Activated T-helper 1 cell treated with anti-CD3 and anti-CD28 coated beads, Interleukin-12 subunit alpha, Interleukin-12 subunit beta, Interleukin-2, Interleukin-4 antibody, amounts not matched to agents 30 ng/mL and 10 ng/mL and 1 ng/mL, durations not matched to agents 14 hours and 24 hours and 36 hours (primary cell): ENCODE results near the gene PPP2R5C. TPM values are rescaled to one million over a fixed set of nuclear protein-coding genes. Genes with fewer than 3 reads are reported as not detected.

ENCODE experiments used
- DNase-seq: peaks from one replicate; pipeline ENCODE4 v3.0.0; 2021; ENCODE audit warnings: low spot score
- H3K27ac Mint-ChIP-seq: one replicate; pipeline ENCODE4 v1.8.0; 2021; ENCODE audit warnings: mild to moderate bottlenecking, mixed read lengths
- H3K27me3 Mint-ChIP-seq: one replicate; pipeline ENCODE4 v1.8.0; 2022; ENCODE audit warnings: mild to moderate bottlenecking, moderate library complexity, mixed read lengths; ENCODE audit not compliant: insufficient read depth
- H3K36me3 Mint-ChIP-seq: one replicate; pipeline ENCODE4 v1.8.0; 2021; ENCODE audit warnings: low read depth, mixed read lengths
- H3K4me1 Mint-ChIP-seq: one replicate; pipeline ENCODE4 v1.8.0; 2021; ENCODE audit warnings: low read depth, mixed read lengths
- H3K4me3 Mint-ChIP-seq: one replicate; pipeline ENCODE4 v1.8.0; 2021; ENCODE audit warnings: mild to moderate bottlenecking, moderate library complexity, mixed read lengths
- H3K9me3 Mint-ChIP-seq: one replicate; pipeline ENCODE4 v1.8.0; 2021; ENCODE audit warnings: mixed read lengths
- intact Hi-C: fragments of 100-400 bp; cut with micrococcal nuclease; formaldehyde crosslinking; loops from one replicate; pipeline ENCODE4 v1.15.1; 2024
- total RNA-seq: library from RNA; stranded (reverse); gene quantifications from 2 replicates; pipeline ENCODE4 v1.2.3, GENCODE V29; 2022

The PPP2R5C gene
- total RNA-seq, 1 donor from 2014 or later: 157 TPM

- peaks cover 59% of the 10 kb centered on the region for H3K4me1 Mint-ChIP-seq
- peak overlapping the region; percentile 82 for H3K27ac Mint-ChIP-seq
- peak overlapping the region; percentile 51 for H3K4me3 Mint-ChIP-seq
- intact Hi-C loops: loop anchor here (1.0 kb wide), 6 partner anchors 9 to 631 kb away; partner anchors contain the start of genes CINP and TECPR2
- peaks cover 5% of the 10 kb centered on the region for H3K9me3 Mint-ChIP-seq
- DNase-seq: peak; percentile 79
- H3K36me3 Mint-ChIP-seq: peaks cover 2% of the 10 kb centered on the region
- no peaks in the 10 kb centered on the region for H3K27me3 Mint-ChIP-seq
Measured at GRCh38 chr14:101731187-101732080, 30.1 kb upstream of the PPP2R5C start.

- peak overlapping the region; percentile 51 for H3K4me3 Mint-ChIP-seq
- intact Hi-C loops: no loop called here
- H3K4me1 Mint-ChIP-seq: peaks cover 52% of the 10 kb centered on the region
- no peaks in the 10 kb centered on the region for H3K27me3 Mint-ChIP-seq
- DNase-seq: no peak
- H3K27ac Mint-ChIP-seq: peak overlapping the region; percentile 82
- H3K9me3 Mint-ChIP-seq: peaks cover 5% of the 10 kb centered on the region
- H3K36me3 Mint-ChIP-seq: peaks cover 2% of the 10 kb centered on the region
Measured at GRCh38 chr14:101732118-101732517, 29.4 kb upstream of the PPP2R5C start.

- H3K4me1 Mint-ChIP-seq: peaks cover 53% of the 10 kb centered on the region
- peak overlapping the region; percentile 23 for H3K27ac Mint-ChIP-seq
- H3K36me3 Mint-ChIP-seq: peaks cover under 1% of the 10 kb centered on the region
- H3K9me3 Mint-ChIP-seq: peaks cover 5% of the 10 kb centered on the region
- DNase-seq: no peak
- no peaks in the 10 kb centered on the region for H3K27me3 Mint-ChIP-seq
- intact Hi-C loops: no loop called here
- no peak overlapping the region for H3K4me3 Mint-ChIP-seq
Measured at GRCh38 chr14:101733211-101733610, 28.3 kb upstream of the PPP2R5C start.

- H3K9me3 Mint-ChIP-seq: peaks cover 6% of the 10 kb centered on the region
- no peaks in the 10 kb centered on the region for H3K27me3 Mint-ChIP-seq
- intact Hi-C loops: no loop called here
- no peaks in the 10 kb centered on the region for H3K36me3 Mint-ChIP-seq
- peaks cover 52% of the 10 kb centered on the region for H3K4me1 Mint-ChIP-seq
- H3K4me3 Mint-ChIP-seq: no peak overlapping the region
- H3K27ac Mint-ChIP-seq: peak overlapping the region; percentile 52
- no peak for DNase-seq
Measured at GRCh38 chr14:101734246-101734847, 27.2 kb upstream of the PPP2R5C start.

GRCh38 chr14:101735453-101735852 lies 26.1 kb upstream of the PPP2R5C start:
- H3K27ac Mint-ChIP-seq: no peak overlapping the region
- intact Hi-C loops: no loop called here

GRCh38 chr14:101736071-101736470 lies 25.4 kb upstream of the PPP2R5C start:
- Mint-ChIP-seq H3K27me3 (peaks cover 2% of the 10 kb centered on the region), H3K27ac (no peak overlapping the region), H3K9me3 (peaks cover 18% of the 10 kb centered on the region), H3K36me3 (no peaks in the 10 kb centered on the region), H3K4me1 (peaks cover 35% of the 10 kb centered on the region), H3K4me3 (no peak overlapping the region)
- intact Hi-C loops: no loop called here
- DNase-seq: no peak

More at GRCh38 chr14:101735453-101735852, 26.1 kb upstream of the PPP2R5C start:
- H3K36me3 Mint-ChIP-seq: no peaks in the 10 kb centered on the region
- DNase-seq: no peak
- no peak overlapping the region for H3K4me3 Mint-ChIP-seq
- H3K4me1 Mint-ChIP-seq: peaks cover 41% of the 10 kb centered on the region
- peaks cover 2% of the 10 kb centered on the region for H3K27me3 Mint-ChIP-seq
- peaks cover 12% of the 10 kb centered on the region for H3K9me3 Mint-ChIP-seq

GRCh38 chr14:101736585-101736984 lies 24.9 kb upstream of the PPP2R5C start:
- Mint-ChIP-seq H3K27me3 (peaks cover 2% of the 10 kb centered on the region), H3K9me3 (peaks cover 23% of the 10 kb centered on the region), H3K36me3 (no peaks in the 10 kb centered on the region), H3K27ac (no peak overlapping the region), H3K4me1 (peaks cover 30% of the 10 kb centered on the region), H3K4me3 (no peak overlapping the region)
- no peak for DNase-seq
- intact Hi-C loops: no loop called here

GRCh38 chr14:101737414-101738339 lies 23.8 kb upstream of the PPP2R5C start:
- H3K9me3 Mint-ChIP-seq: peaks cover 31% of the 10 kb centered on the region
- H3K4me1 Mint-ChIP-seq: peaks cover 19% of the 10 kb centered on the region
- intact Hi-C loops: no loop called here
- H3K4me3 Mint-ChIP-seq: no peak overlapping the region
- peaks cover 4% of the 10 kb centered on the region for H3K27me3 Mint-ChIP-seq
- DNase-seq: no peak
- no peaks in the 10 kb centered on the region for H3K36me3 Mint-ChIP-seq
- no peak overlapping the region for H3K27ac Mint-ChIP-seq

- H3K27me3 Mint-ChIP-seq: peaks cover 7% of the 10 kb centered on the region
- no peak overlapping the region for H3K27ac Mint-ChIP-seq
- intact Hi-C loops: no loop called here
- H3K36me3 Mint-ChIP-seq: no peaks in the 10 kb centered on the region
- H3K4me1 Mint-ChIP-seq: peaks cover 17% of the 10 kb centered on the region
- DNase-seq: no peak
- no peak overlapping the region for H3K4me3 Mint-ChIP-seq
- peaks cover 33% of the 10 kb centered on the region for H3K9me3 Mint-ChIP-seq
Measured at GRCh38 chr14:101738703-101739320, 22.7 kb upstream of the PPP2R5C start.

- intact Hi-C loops: no loop called here
- Mint-ChIP-seq H3K4me3 (no peak overlapping the region), H3K4me1 (peaks cover 10% of the 10 kb centered on the region), H3K27me3 (peaks cover 8% of the 10 kb centered on the region), H3K36me3 (no peaks in the 10 kb centered on the region), H3K9me3 (peaks cover 33% of the 10 kb centered on the region), H3K27ac (no peak overlapping the region)
- no peak for DNase-seq
Measured at GRCh38 chr14:101739446-101740141, 21.9 kb upstream of the PPP2R5C start.

GRCh38 chr14:101740981-101741380 lies 20.5 kb upstream of the PPP2R5C start:
- H3K9me3 Mint-ChIP-seq: peaks cover 33% of the 10 kb centered on the region
- intact Hi-C loops: no loop called here
- no peak overlapping the region for H3K27ac Mint-ChIP-seq
- peaks cover 18% of the 10 kb centered on the region for H3K27me3 Mint-ChIP-seq
- no peaks in the 10 kb centered on the region for H3K36me3 Mint-ChIP-seq
- H3K4me3 Mint-ChIP-seq: no peak overlapping the region
- H3K4me1 Mint-ChIP-seq: peaks cover 10% of the 10 kb centered on the region
- DNase-seq: no peak

GRCh38 chr14:101743701-101744100 lies 17.8 kb upstream of the PPP2R5C start:
- peaks cover 31% of the 10 kb centered on the region for H3K27me3 Mint-ChIP-seq
- no peak overlapping the region for H3K27ac Mint-ChIP-seq
- peaks cover 38% of the 10 kb centered on the region for H3K9me3 Mint-ChIP-seq
- intact Hi-C loops: no loop called here
- peaks cover 2% of the 10 kb centered on the region for H3K36me3 Mint-ChIP-seq
- no peak for DNase-seq
- no peak overlapping the region for H3K4me3 Mint-ChIP-seq
- H3K4me1 Mint-ChIP-seq: no peaks in the 10 kb centered on the region
